Stomach smooth muscle (tissue), 2 donors: ENCODE results near the gene ZMIZ1.

Experiments
- H3K27ac ChIP-seq: one replicate; pipeline ENCODE4 v1.7.0; 2013; ENCODE audit warnings: mild to moderate bottlenecking, low read length, inconsistent platforms
- H3K27me3 ChIP-seq, 2 donors: one replicate each; pipeline ENCODE4 v1.7.0; 2013; ENCODE audit warnings: low read length in 2 of 2; ENCODE audit not compliant: insufficient read depth in 2 of 2, control insufficient read depth in 1 of 2
- H3K36me3 ChIP-seq, 2 donors: one replicate each; pipeline ENCODE4 v1.7.0; 2013; ENCODE audit warnings: low read length in 2 of 2; ENCODE audit not compliant: control insufficient read depth in 2 of 2, insufficient read depth in 2 of 2
- H3K4me1 ChIP-seq: one replicate; pipeline ENCODE4 v1.7.0; 2013; ENCODE audit warnings: low read length; ENCODE audit not compliant: control insufficient read depth, insufficient read depth
- H3K4me3 ChIP-seq, 2 donors: one replicate each; pipeline ENCODE4 v1.7.0; 2013; ENCODE audit warnings: low read length in 2 of 2
- H3K9ac ChIP-seq, 2 donors: one replicate each; pipeline ENCODE4 v1.7.0; 2013; ENCODE audit warnings: low read length in 2 of 2, mild to moderate bottlenecking in 1 of 2
- H3K9me3 ChIP-seq, 2 donors: one replicate each; pipeline ENCODE4 v1.7.0; 2013; ENCODE audit warnings: low read length in 2 of 2; ENCODE audit not compliant: control insufficient read depth in 2 of 2
- donor health status: healthy.
- donor health status: Pancreatic carcinoma.

ZMIZ1 gene

GRCh38 chr10:79207096-79207357, 138.3 kb downstream of the ZMIZ1 start:
- Histone ChIP-seq H3K27me3 (no peaks in the 10 kb centered on the region), H3K9me3 (no peaks in the 10 kb centered on the region), H3K27ac (no peak overlapping the region), H3K4me1 (peaks cover 21% of the 10 kb centered on the region), H3K36me3 (peaks cover 28 to 56% of the 10 kb centered on the region in 2 donors), H3K9ac (no peak overlapping the region), H3K4me3 (no peak overlapping the region)

- Histone ChIP-seq H3K4me3 (no peak overlapping the region), H3K36me3 (peaks cover 28 to 54% of the 10 kb centered on the region in 2 donors), H3K9ac (no peak overlapping the region), H3K4me1 (peaks cover 15% of the 10 kb centered on the region), H3K27me3 (no peaks in the 10 kb centered on the region), H3K27ac (no peak overlapping the region), H3K9me3 (no peaks in the 10 kb centered on the region)
Observed at GRCh38 chr10:79207726-79208125, 139.0 kb downstream of the ZMIZ1 start.

GRCh38 chr10:79208251-79208983, 139.7 kb downstream of the ZMIZ1 start:
- H3K9ac ChIP-seq, result no peak overlapping the region
- peaks cover 28 to 49% of the 10 kb centered on the region in 2 donors for H3K36me3 ChIP-seq
- H3K9me3 ChIP-seq, result no peaks in the 10 kb centered on the region
- no peaks in the 10 kb centered on the region for H3K27me3 ChIP-seq
- no peak overlapping the region for H3K27ac ChIP-seq
- H3K4me1 ChIP-seq, result peaks cover 8% of the 10 kb centered on the region
- H3K4me3 ChIP-seq, result no peak overlapping the region

GRCh38 chr10:79209340-79209739, 140.6 kb downstream of the ZMIZ1 start:
- Histone ChIP-seq H3K27me3 (no peaks in the 10 kb centered on the region), H3K36me3 (peaks cover 21 to 43% of the 10 kb centered on the region in 2 donors), H3K27ac (no peak overlapping the region), H3K4me1 (no peaks in the 10 kb centered on the region), H3K9me3 (no peaks in the 10 kb centered on the region), H3K4me3 (no peak overlapping the region), H3K9ac (no peak overlapping the region)

GRCh38 chr10:79209831-79210230, 141.1 kb downstream of the ZMIZ1 start:
- H3K4me3 ChIP-seq, result no peak overlapping the region
- no peak overlapping the region for H3K27ac ChIP-seq
- H3K27me3 ChIP-seq, result no peaks in the 10 kb centered on the region
- peaks cover 19 to 39% of the 10 kb centered on the region in 2 donors for H3K36me3 ChIP-seq
- H3K9me3 ChIP-seq, result no peaks in the 10 kb centered on the region
- peaks cover under 1% of the 10 kb centered on the region for H3K4me1 ChIP-seq
- H3K9ac ChIP-seq, result no peak overlapping the region

GRCh38 chr10:79210672-79211071, 141.9 kb downstream of the ZMIZ1 start:
- peaks cover 17 to 38% of the 10 kb centered on the region in 2 donors for H3K36me3 ChIP-seq
- peaks cover 2% of the 10 kb centered on the region for H3K4me1 ChIP-seq
- H3K27ac ChIP-seq, result no peak overlapping the region

GRCh38 chr10:79211616-79212015, 142.8 kb downstream of the ZMIZ1 start:
- Histone ChIP-seq H3K9ac (no peak overlapping the region), H3K4me1 (peaks cover 2% of the 10 kb centered on the region), H3K27me3 (no peaks in the 10 kb centered on the region), H3K36me3 (peaks cover 22 to 44% of the 10 kb centered on the region in 2 donors), H3K27ac (no peak overlapping the region), H3K9me3 (no peaks in the 10 kb centered on the region), H3K4me3 (no peak overlapping the region)

More at GRCh38 chr10:79210672-79211071, 141.9 kb downstream of the ZMIZ1 start:
- no peak overlapping the region for H3K4me3 ChIP-seq
- no peak overlapping the region for H3K9ac ChIP-seq
- no peaks in the 10 kb centered on the region for H3K27me3 ChIP-seq
- no peaks in the 10 kb centered on the region for H3K9me3 ChIP-seq

- no peaks in the 10 kb centered on the region for H3K9me3 ChIP-seq
- H3K9ac ChIP-seq, result no peak overlapping the region
- H3K4me3 ChIP-seq, result no peak overlapping the region
- peaks cover 16 to 30% of the 10 kb centered on the region in 2 donors for H3K36me3 ChIP-seq
- peaks cover 24% of the 10 kb centered on the region for H3K4me1 ChIP-seq
- no peak overlapping the region for H3K27ac ChIP-seq
- no peaks in the 10 kb centered on the region for H3K27me3 ChIP-seq
Observed at GRCh38 chr10:79215531-79215930, 146.8 kb downstream of the ZMIZ1 start.

- Histone ChIP-seq H3K27me3 (no peaks in the 10 kb centered on the region), H3K27ac (peak overlapping the region; percentile 99), H3K9ac (peak overlapping the region in 1 of 2 donors; percentile 60), H3K9me3 (no peaks in the 10 kb centered on the region), H3K36me3 (peaks cover 8 to 26% of the 10 kb centered on the region in 2 donors), H3K4me3 (no peak overlapping the region), H3K4me1 (peaks cover 63% of the 10 kb centered on the region)
Observed at GRCh38 chr10:79219322-79219957, 150.7 kb downstream of the ZMIZ1 start.

GRCh38 chr10:79220307-79220706, 151.5 kb downstream of the ZMIZ1 start:
- Histone ChIP-seq H3K9me3 (no peaks in the 10 kb centered on the region), H3K9ac (peak overlapping the region; percentile 19 to 60), H3K36me3 (peaks cover 8 to 23% of the 10 kb centered on the region in 2 donors), H3K4me3 (peak overlapping the region; percentile 3 to 47), H3K27me3 (no peaks in the 10 kb centered on the region), H3K4me1 (peaks cover 66% of the 10 kb centered on the region), H3K27ac (peak overlapping the region; percentile 99)
